H9 (cell line): ENCODE measurements around the gene COL18A1. TPM values are rescaled to one million over a fixed set of nuclear protein-coding genes. Genes with fewer than 3 reads are reported as not detected.

Experiments
- DNase-seq: peaks from one replicate; pipeline ENCODE4 v3.0.0-alpha.2; 2017
- H2AFZ ChIP-seq: one replicate; pipeline ENCODE4 v1.6.1; 2013; ENCODE audit warnings: mild to moderate bottlenecking, low read length, control low read depth, moderate library complexity
- H2AK5ac ChIP-seq: 2 replicates; pipeline ENCODE4 v1.6.1; 2013; ENCODE audit warnings: low read length, control low read depth, mixed read lengths; ENCODE audit not compliant: insufficient read length
- H2BK120ac ChIP-seq: one replicate; pipeline ENCODE4 v1.6.1; 2013; ENCODE audit warnings: low read depth, mild to moderate bottlenecking, low read length, control low read depth, inconsistent platforms; ENCODE audit not compliant: poor library complexity, severe bottlenecking
- H2BK12ac ChIP-seq: 2 replicates; pipeline ENCODE4 v1.6.1; 2013; ENCODE audit warnings: low read length, control low read depth, mixed read lengths, low read depth; ENCODE audit not compliant: insufficient read length
- H2BK15ac ChIP-seq: 2 replicates; pipeline ENCODE4 v1.6.1; 2013; ENCODE audit warnings: low read depth, low read length, control low read depth
- H2BK20ac ChIP-seq: one replicate; pipeline ENCODE4 v1.6.1; 2013; ENCODE audit warnings: low read depth, mild to moderate bottlenecking, low read length, control low read depth, inconsistent platforms; ENCODE audit not compliant: poor library complexity, severe bottlenecking
- H2BK5ac ChIP-seq: 2 replicates; pipeline ENCODE4 v1.6.1; 2013; ENCODE audit warnings: low read length, control low read depth, mixed read lengths; ENCODE audit not compliant: insufficient read length
- H3K14ac ChIP-seq: 2 replicates; pipeline ENCODE4 v1.6.1; 2013; ENCODE audit warnings: low read length, control low read depth; ENCODE audit not compliant: insufficient read depth
- H3K18ac ChIP-seq: 2 replicates; pipeline ENCODE4 v1.6.1; 2013; ENCODE audit warnings: low read depth, mild to moderate bottlenecking, mixed read lengths, low read length, control low read depth; ENCODE audit not compliant: insufficient read length
- H3K23ac ChIP-seq: 2 replicates; pipeline ENCODE4 v1.6.1; 2013; ENCODE audit warnings: low read length, control low read depth, mixed read lengths, low read depth; ENCODE audit not compliant: insufficient read length
- H3K23me2 ChIP-seq: 2 replicates; pipeline ENCODE4 v1.6.1; 2013; ENCODE audit warnings: low read depth, mild to moderate bottlenecking, mixed read lengths, low read length, control low read depth; ENCODE audit not compliant: insufficient read length, poor library complexity, severe bottlenecking
- H3K27ac ChIP-seq: 2 replicates; pipeline ENCODE4 v1.5.1; 2013; ENCODE audit warnings: low read length, control low read depth, mixed read lengths, low read depth; ENCODE audit not compliant: insufficient read length
- H3K27me3 ChIP-seq: 2 replicates; pipeline ENCODE4 v1.6.1; 2013; ENCODE audit warnings: low read length, control low read depth, inconsistent platforms; ENCODE audit not compliant: insufficient read depth
- H3K4ac ChIP-seq: 2 replicates; pipeline ENCODE4 v1.6.1; 2013; ENCODE audit warnings: low read depth, mild to moderate bottlenecking, control low read depth, inconsistent platforms, low read length, moderate library complexity
- H3K4me1 ChIP-seq: 2 replicates; pipeline ENCODE4 v1.6.1; 2013; ENCODE audit warnings: low read length, control low read depth, inconsistent platforms; ENCODE audit not compliant: insufficient read depth
- H3K4me2 ChIP-seq: 2 replicates; pipeline ENCODE4 v1.6.1; 2013; ENCODE audit warnings: low read length, control low read depth, mixed read lengths; ENCODE audit not compliant: insufficient read length, insufficient read depth
- H3K56ac ChIP-seq: 2 replicates; pipeline ENCODE4 v1.6.1; 2013; ENCODE audit warnings: low read depth, mild to moderate bottlenecking, mixed read lengths, low read length, control low read depth; ENCODE audit not compliant: insufficient read length
- H3K79me1 ChIP-seq: 2 replicates; pipeline ENCODE4 v1.6.1; 2013; ENCODE audit warnings: low read depth, mild to moderate bottlenecking, moderate library complexity, low read length, control low read depth, inconsistent platforms; ENCODE audit not compliant: insufficient read depth, poor library complexity, severe bottlenecking
- H3K79me2 ChIP-seq: 2 replicates; pipeline ENCODE4 v1.6.1; 2013; ENCODE audit warnings: low read length, control low read depth, inconsistent platforms; ENCODE audit not compliant: insufficient read depth
- H3K9ac ChIP-seq: 2 replicates; pipeline ENCODE4 v1.6.1; 2013; ENCODE audit warnings: low read length, control low read depth, mixed read lengths; ENCODE audit not compliant: insufficient read length; ENCODE audit errors: extremely low read depth
- H3K9me3 ChIP-seq: one replicate; pipeline ENCODE4 v1.6.1; 2013; ENCODE audit warnings: low read depth, low read length, inconsistent platforms; ENCODE audit not compliant: control insufficient read depth
- H3T11ph ChIP-seq: one replicate; pipeline ENCODE4 v1.6.1; 2013; ENCODE audit warnings: mild to moderate bottlenecking, low read length, control low read depth, inconsistent platforms
- H4K20me1 ChIP-seq: one replicate; pipeline ENCODE4 v1.6.1; 2013; ENCODE audit not compliant: control insufficient read depth, insufficient read length, insufficient read depth
- H4K5ac ChIP-seq: 2 replicates; pipeline ENCODE4 v1.6.1; 2013; ENCODE audit warnings: low read depth, mild to moderate bottlenecking, mixed read lengths, low read length, control low read depth; ENCODE audit not compliant: insufficient read length
- H4K8ac ChIP-seq: replicated peaks from 2 replicates; pipeline ENCODE4 v1.6.1; 2013; ENCODE audit warnings: low read length, control low read depth, mixed read lengths, low read depth; ENCODE audit not compliant: insufficient read length
- H4K91ac ChIP-seq: 2 replicates; pipeline ENCODE4 v1.6.1; 2013; ENCODE audit warnings: low read depth, mild to moderate bottlenecking, moderate library complexity, mixed read lengths, low read length, control low read depth; ENCODE audit not compliant: insufficient read length
- H3K27ac Mint-ChIP-seq, 3 experiments: 2 replicates in 2 of 3; 3 replicates in 1 of 3; pipeline ENCODE4 v1.8.0; 2020 to 2021; ENCODE audit warnings: mixed read lengths in 3 of 3, mild to moderate bottlenecking in 1 of 3, moderate library complexity in 1 of 3
- H3K27me3 Mint-ChIP-seq: 2 replicates; pipeline ENCODE4 v1.8.0; 2021; ENCODE audit warnings: low read depth, mild to moderate bottlenecking, moderate library complexity, mixed read lengths
- H3K36me3 Mint-ChIP-seq, 3 experiments: 2 replicates in 2 of 3; 3 replicates in 1 of 3; pipeline ENCODE4 v1.8.0; 2020 to 2021; ENCODE audit warnings: low read depth in 3 of 3, mixed read lengths in 3 of 3; ENCODE audit not compliant: insufficient read depth in 1 of 3
- H3K4me1 Mint-ChIP-seq, 2 experiments: 2 replicates each; pipeline ENCODE4 v1.8.0; 2020; ENCODE audit warnings: mixed read lengths in 2 of 2
- H3K4me3 Mint-ChIP-seq, 2 experiments: 2 replicates in 1 of 2; 3 replicates in 1 of 2; pipeline ENCODE4 v1.8.0; 2020 to 2021; ENCODE audit warnings: mild to moderate bottlenecking in 2 of 2, mixed read lengths in 2 of 2, moderate library complexity in 1 of 2
- H3K9me3 Mint-ChIP-seq, 2 experiments: 2 replicates in 1 of 2; 3 replicates in 1 of 2; pipeline ENCODE4 v1.8.0; 2020; ENCODE audit warnings: mild to moderate bottlenecking in 2 of 2, mixed read lengths in 2 of 2, moderate library complexity in 1 of 2
- CTCF ChIP-seq: fragments of 200-600 bp; sonication (generic); conservative IDR thresholded peaks from 3 replicates; pipeline ENCODE4 v1.8.0; 2021; ENCODE audit warnings: antibody characterized with exemption, mild to moderate bottlenecking
- WGBS: extraction: QIAGEN DNeasy Blood & Tissue Kit; methylation state at CpG from one replicate; pipeline ENCODE4 v1.1.7; 2013; ENCODE audit warnings: missing lambda C conversion rate, low lambda C conversion rate, mixed read lengths; ENCODE audit not compliant: insufficient read length; ENCODE audit errors: extremely low coverage; 5-methylcytosine and 5-hydroxymethylcytosine counted together
- total RNA-seq: library from RNA; stranded (reverse); gene quantifications from 2 replicates; pipeline ENCODE4 v1.2.1, GENCODE V29; 2021

Gene COL18A1
- total RNA-seq, 1 experiment from 2014 or later, result 232 TPM

GRCh38 chr21:45433911-45434644 is 29.1 kb downstream of the COL18A1 start:
- Mint-ChIP-seq H3K36me3 (peaks cover 2 to 11% (median 9%) of the 10 kb centered on the region in 3 experiments; a peak in 5 of 7 replicates), H3K4me3 (no peak overlapping the region), H3K27me3 (no peaks in the 10 kb centered on the region; the same call in 1 of the 2 replicates), H3K9me3 (no peaks in the 10 kb centered on the region; a peak in 1 of 5 replicates), H3K4me1 (peaks cover 53 to 61% of the 10 kb centered on the region in 2 experiments), H3K27ac (peak overlapping the region; percentile 62 to 91 (median 72); a peak in 6 of 7 replicates)
- Histone ChIP-seq H4K8ac (no peak overlapping the region), H3K18ac (no peak overlapping the region), H4K91ac (no peak overlapping the region), H2BK120ac (no peak overlapping the region), H2AK5ac (no peak overlapping the region), H3K4ac (no peak overlapping the region), H2BK20ac (no peak overlapping the region), H2BK12ac (no peak overlapping the region), H3K4me2 (no peak overlapping the region), H3K14ac (no peak overlapping the region; the same call in 1 of the 2 replicates), H3K79me1 (no peaks in the 10 kb centered on the region), H2AFZ (no peak overlapping the region), H3K56ac (no peak overlapping the region), H3K23ac (no peak overlapping the region), H3K27me3 (no peaks in the 10 kb centered on the region), H4K5ac (no peak overlapping the region), H3K79me2 (peaks cover 35% of the 10 kb centered on the region; the same call in 1 of the 2 replicates), H4K20me1 (no peaks in the 10 kb centered on the region), H2BK5ac (no peak overlapping the region), H3K4me1 (no peaks in the 10 kb centered on the region; the same call in 1 of the 2 replicates), H3K9ac (no peak overlapping the region), H3K23me2 (no peaks in the 10 kb centered on the region), H3T11ph (no peak overlapping the region), H2BK15ac (no peak overlapping the region), H3K27ac (no peak overlapping the region), H3K9me3 (no peaks in the 10 kb centered on the region)
- TF ChIP-seq CTCF, result no peak
- DNase-seq, result no peak
- no CpG with 5 or more reads among the region's 11 CpGs for WGBS
